Aorta (tissue), 5 donors: ENCODE data around the gene DOK6. TPM values are rescaled to one million over a fixed set of nuclear protein-coding genes. Genes with fewer than 3 reads are reported as not detected.

ENCODE experiments used
- ATAC-seq: fragments of 200-7000 bp; cut with Tn5 transposase; one replicate; pipeline ENCODE4 v1.9.1; 2022; ENCODE audit warnings: moderate library complexity; ENCODE audit not compliant: low FRiP score
- DNase-seq, 2 donors: peaks; one replicate each; pipeline ENCODE4 v3.0.0-alpha.2; 2020
- H3K27ac ChIP-seq, 2 donors: one replicate each; pipeline ENCODE4 v1.5.1; 2013; ENCODE audit warnings: low read length in 2 of 2, mild to moderate bottlenecking in 2 of 2, moderate library complexity in 2 of 2, control low read depth in 1 of 2, inconsistent platforms in 1 of 2, low read depth in 1 of 2
- H3K27me3 ChIP-seq, 2 donors: one replicate each; pipeline ENCODE4 v1.6.1; 2013; ENCODE audit warnings: control low read depth in 1 of 2, low read length in 1 of 2, mild to moderate bottlenecking in 1 of 2, moderate library complexity in 1 of 2; ENCODE audit not compliant: insufficient read depth in 2 of 2, control insufficient read depth in 1 of 2
- H3K36me3 ChIP-seq, 2 donors: one replicate each; pipeline ENCODE4 v1.6.1; 2013; ENCODE audit warnings: control low read depth in 1 of 2, low read length in 1 of 2, mild to moderate bottlenecking in 1 of 2; ENCODE audit not compliant: insufficient read depth in 2 of 2, control insufficient read depth in 1 of 2
- H3K4me1 ChIP-seq, 2 donors: one replicate each; pipeline ENCODE4 v1.6.1; 2013; ENCODE audit warnings: low read length in 2 of 2, control low read depth in 1 of 2, mild to moderate bottlenecking in 1 of 2, moderate library complexity in 1 of 2; ENCODE audit not compliant: insufficient read depth in 2 of 2, control insufficient read depth in 1 of 2
- H3K4me3 ChIP-seq, 2 donors: one replicate each; pipeline ENCODE4 v1.5.1; 2013; ENCODE audit warnings: low read length in 2 of 2, control low read depth in 1 of 2, mild to moderate bottlenecking in 1 of 2
- H3K9me3 ChIP-seq: one replicate; pipeline ENCODE4 v1.6.1; 2013; ENCODE audit warnings: mild to moderate bottlenecking, low read length; ENCODE audit not compliant: control insufficient read depth
- WGBS, 2 donors: extraction: QIAGEN DNeasy Blood & Tissue Kit; methylation state at CpG; one replicate each; pipeline ENCODE4 v1.1.7; 2013; 5-methylcytosine and 5-hydroxymethylcytosine counted together
- intact Hi-C, 2 donors: fragments of 100-400 bp; cut with DNase I; formaldehyde crosslinking; loops; one replicate each; pipeline versions ENCODE4 v1.14.2 to v1.15.0; 2022
- polyA plus RNA-seq, 2 donors: library from polyadenylated mRNA; stranded (reverse); fragments of 200-250 nt; gene quantifications; one replicate each; pipeline ENCODE4 v1.2.3, GENCODE V29; 2013
- total RNA-seq, 2 donors: library from RNA; stranded (reverse); fragmentation: NEBNext Ultra II Directional; extraction: Animal tissue kit (Norgen Biotek cat#: 25700); gene quantifications; one replicate each; pipeline ENCODE4 v1.2.1, GENCODE V29; 2021
- donor health status: healthy with polysubstance abuse.
- donor health status: Bipolar disorder and iron deficiency.
- donor health status: DM: no; HTN: no; CAD: no.
- donor health status: DM: no; HTN: no; CAD: no.
- donor health status: DM: yes; HTN: yes; CAD: no.

The DOK6 gene
- total and polyA plus RNA-seq, 4 donors: 1.2 to 6.3 (median 3.9) TPM

DNA sequence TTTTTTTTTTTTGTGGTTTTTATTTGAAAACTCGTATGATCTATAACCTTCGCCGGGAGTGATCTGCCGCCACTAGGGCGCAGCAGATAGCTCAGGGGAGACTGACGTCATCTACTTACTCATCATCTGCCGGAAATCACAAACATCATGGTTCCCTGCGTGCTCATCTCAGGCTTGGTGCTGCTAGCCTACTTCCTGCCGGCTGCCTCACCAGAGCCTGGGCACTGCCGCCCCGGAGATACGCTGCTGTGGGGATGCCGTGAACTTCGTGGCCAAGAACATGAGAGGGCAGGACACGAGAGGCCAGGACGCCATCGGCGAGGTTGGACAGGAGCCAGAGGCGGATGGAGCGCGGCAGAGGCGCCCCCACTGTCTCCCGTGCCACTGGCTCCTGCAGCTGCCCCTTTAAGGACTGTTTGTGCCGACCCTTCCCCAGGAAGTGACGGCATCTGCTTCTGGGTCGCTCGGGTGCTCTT, 68.8 kb downstream of the DOK6 start:
- intact Hi-C loops: no loop called here
- WGBS, 2 donors: 86 to 89% methylated on average over 27 of the region's 27 CpGs
- no peak for ATAC-seq
- no peaks in the 10 kb centered on the region for H3K9me3 ChIP-seq
- no peaks in the 10 kb centered on the region for H3K36me3 ChIP-seq
- DNase-seq: peak in 1 of 2 donors; percentile 71
- no peaks in the 10 kb centered on the region for H3K4me1 ChIP-seq
- no peak overlapping the region for H3K4me3 ChIP-seq
- no peak overlapping the region for H3K27ac ChIP-seq
- H3K27me3 ChIP-seq: no peaks in the 10 kb centered on the region

DNA sequence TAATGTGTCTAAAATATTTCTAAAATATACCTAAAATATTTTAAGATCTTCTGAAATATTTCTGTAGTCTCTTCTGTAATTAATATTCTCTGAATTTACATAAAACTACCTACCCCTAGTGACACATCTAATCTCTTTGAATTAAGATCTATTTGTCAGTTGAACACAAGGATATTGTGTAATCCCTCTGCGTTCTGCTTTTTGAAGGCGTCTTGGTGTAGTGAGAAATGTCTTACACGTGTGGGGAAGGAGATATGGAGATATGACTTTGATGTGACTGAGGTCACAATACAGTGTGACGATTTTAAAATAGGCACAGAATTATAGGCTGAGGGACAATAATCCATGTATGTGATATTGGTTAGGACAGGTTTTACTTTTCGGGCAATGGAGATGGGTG, 79.8 kb downstream of the DOK6 start:
- Histone ChIP-seq H3K27ac (no peak overlapping the region), H3K4me1 (no peaks in the 10 kb centered on the region), H3K9me3 (no peaks in the 10 kb centered on the region), H3K4me3 (no peak overlapping the region), H3K36me3 (no peaks in the 10 kb centered on the region), H3K27me3 (no peaks in the 10 kb centered on the region)
- DNase-seq (no peak), ATAC-seq (no peak)
- intact Hi-C loops: no loop called here
- 75 to 89% methylated on average over 5 of the region's 5 CpGs for WGBS, 2 donors

GRCh38 chr18:69483574-69483973, 82.9 kb downstream of the DOK6 start:
- Histone ChIP-seq H3K27ac (no peak overlapping the region), H3K4me1 (no peaks in the 10 kb centered on the region), H3K27me3 (no peaks in the 10 kb centered on the region), H3K36me3 (no peaks in the 10 kb centered on the region), H3K4me3 (no peak overlapping the region), H3K9me3 (peaks cover 8% of the 10 kb centered on the region)
- intact Hi-C loops: no loop called here
- ATAC-seq: no peak
- 69 to 93% methylated on average over 5 of the region's 5 CpGs for WGBS, 2 donors
- no peak for DNase-seq

DNA sequence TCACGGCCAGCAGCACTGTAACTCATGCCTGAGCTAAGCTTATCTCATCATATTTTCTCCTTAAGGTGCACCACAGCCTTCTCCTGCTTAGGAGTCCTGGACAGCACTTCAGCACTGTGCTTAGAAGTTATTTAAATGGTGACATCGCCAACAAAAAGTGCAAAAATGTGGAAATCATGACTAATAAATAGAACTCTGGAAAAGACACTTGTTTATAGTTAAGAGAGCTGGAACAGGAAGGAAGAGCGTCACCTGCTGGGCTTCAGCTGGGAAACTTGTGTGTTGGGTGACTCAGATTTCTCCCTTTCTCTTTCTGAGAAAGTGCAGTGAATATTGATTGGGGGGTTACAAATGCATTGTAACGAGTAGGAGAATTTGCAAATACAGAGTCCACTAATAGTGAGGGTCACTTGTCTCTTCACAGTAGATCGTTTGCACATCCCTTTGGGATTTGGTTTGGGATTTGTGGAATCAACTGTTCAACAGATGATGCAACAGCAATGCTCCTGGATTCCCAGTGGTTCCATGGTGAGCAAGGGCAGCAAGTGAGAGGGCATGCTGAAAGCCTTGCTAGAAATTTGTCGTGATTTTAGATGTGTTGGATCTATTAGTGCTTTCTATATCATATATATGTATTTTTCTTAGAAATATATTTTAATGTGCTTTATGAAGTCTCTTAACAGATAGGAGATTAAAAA, 84.2 kb downstream of the DOK6 start:
- Histone ChIP-seq H3K27ac (no peak overlapping the region), H3K27me3 (no peaks in the 10 kb centered on the region), H3K9me3 (peaks cover 8% of the 10 kb centered on the region), H3K36me3 (no peaks in the 10 kb centered on the region), H3K4me3 (no peak overlapping the region), H3K4me1 (no peaks in the 10 kb centered on the region)
- ATAC-seq: no peak
- intact Hi-C loops: no loop called here
- DNase-seq: no peak
- WGBS, 2 donors: 68 to 83% methylated on average over 6 of the region's 6 CpGs

DNA sequence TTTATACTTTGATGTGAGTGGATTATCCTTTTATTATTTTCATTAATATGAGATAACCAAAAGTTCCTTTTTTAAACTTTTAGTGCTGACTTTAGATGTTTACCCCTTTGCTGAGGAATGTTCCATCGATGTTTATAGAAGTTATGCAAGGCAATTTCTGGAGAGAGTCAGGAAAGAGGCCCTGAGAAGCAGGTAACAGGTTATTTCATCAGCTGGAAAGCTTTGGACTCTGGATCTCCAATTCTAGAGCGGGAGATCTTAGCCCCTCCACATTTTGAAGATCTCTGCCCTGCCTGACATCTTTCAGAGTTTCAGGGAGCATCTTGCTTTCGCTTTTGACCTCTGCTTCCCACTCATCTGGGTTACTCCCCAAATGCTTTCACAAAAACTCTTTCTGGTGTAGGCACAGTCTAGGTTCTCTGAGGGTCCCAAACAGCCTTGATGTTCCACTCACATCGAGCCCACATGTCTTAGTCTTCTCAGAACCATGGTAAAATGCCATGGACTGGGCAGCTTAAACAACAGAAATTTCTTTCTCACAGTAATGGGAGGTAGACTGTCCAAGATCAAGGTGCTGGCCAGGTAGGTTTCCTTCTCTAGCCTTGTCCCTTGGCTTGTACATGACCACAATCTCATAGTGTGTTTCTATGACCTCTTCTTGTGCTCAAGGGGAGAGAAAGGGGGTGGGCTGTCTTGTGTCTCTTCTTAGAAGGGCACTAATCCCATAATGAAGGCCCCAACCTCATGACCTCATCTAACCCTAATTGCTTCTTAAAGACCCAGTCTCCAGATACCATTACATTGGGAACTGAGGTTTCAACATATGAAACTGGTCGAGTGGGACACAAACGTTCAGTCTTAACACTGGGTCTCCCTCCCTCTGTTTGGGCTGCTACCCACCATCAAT, 87.1 kb downstream of the DOK6 start:
- intact Hi-C loops: no loop called here
- DNase-seq (no peak), ATAC-seq (no peak)
- H3K4me1 ChIP-seq: peaks cover 0 to 3% of the 10 kb centered on the region in 2 donors
- no peak overlapping the region for H3K27ac ChIP-seq
- no peak overlapping the region for H3K4me3 ChIP-seq
- no peaks in the 10 kb centered on the region for H3K36me3 ChIP-seq
- H3K9me3 ChIP-seq: peaks cover 8% of the 10 kb centered on the region
- WGBS, 2 donors: 78 to 89% methylated on average over 6 of the region's 6 CpGs
- no peaks in the 10 kb centered on the region for H3K27me3 ChIP-seq

GRCh38 chr18:69490072-69490471, 89.4 kb downstream of the DOK6 start:
- no peak for ATAC-seq
- WGBS, 2 donors: 3 to 10% methylated on average over 1 of the region's 1 CpG
- H3K4me3 ChIP-seq: no peak overlapping the region

GRCh38 chr18:69490813-69491212, 90.1 kb downstream of the DOK6 start:
- H3K9me3 ChIP-seq: peaks cover 8% of the 10 kb centered on the region
- no peak overlapping the region for H3K27ac ChIP-seq
- H3K4me1 ChIP-seq: peaks cover 0 to 3% of the 10 kb centered on the region in 2 donors
- WGBS, 2 donors: 8 to 10% methylated on average over 4 of the region's 4 CpGs
- no peaks in the 10 kb centered on the region for H3K27me3 ChIP-seq
- intact Hi-C loops: no loop called here
- H3K4me3 ChIP-seq: no peak overlapping the region
- no peaks in the 10 kb centered on the region for H3K36me3 ChIP-seq
- DNase-seq: no peak
- no peak for ATAC-seq

More at GRCh38 chr18:69490072-69490471, 89.4 kb downstream of the DOK6 start:
- Histone ChIP-seq H3K27ac (no peak overlapping the region), H3K27me3 (no peaks in the 10 kb centered on the region), H3K4me1 (peaks cover 0 to 3% of the 10 kb centered on the region in 2 donors), H3K36me3 (no peaks in the 10 kb centered on the region), H3K9me3 (peaks cover 8% of the 10 kb centered on the region)
- intact Hi-C loops: no loop called here
- no peak for DNase-seq

DNA sequence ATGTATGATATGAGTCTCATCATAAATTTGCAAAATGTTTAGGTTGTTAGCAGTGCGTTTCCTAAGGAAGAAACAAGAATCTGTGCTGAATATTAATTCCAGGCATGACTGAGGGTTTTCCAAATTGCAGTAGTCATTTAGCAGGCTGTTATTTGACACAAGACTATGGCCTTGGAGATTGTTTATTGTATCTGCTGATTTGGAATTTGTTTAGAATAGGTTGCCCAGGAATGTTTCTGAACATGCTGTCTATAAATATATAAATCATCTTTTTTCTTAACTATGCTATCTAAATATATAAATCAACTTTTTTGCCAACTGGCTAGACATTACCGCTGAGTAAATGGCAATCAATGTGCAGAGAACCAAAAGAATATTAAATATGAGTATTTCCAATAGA, 90.9 kb downstream of the DOK6 start:
- Histone ChIP-seq H3K4me3 (no peak overlapping the region), H3K36me3 (no peaks in the 10 kb centered on the region), H3K4me1 (peaks cover 0 to 3% of the 10 kb centered on the region in 2 donors), H3K27ac (no peak overlapping the region), H3K9me3 (peaks cover 8% of the 10 kb centered on the region), H3K27me3 (no peaks in the 10 kb centered on the region)
- intact Hi-C loops: no loop called here
- WGBS, 2 donors: 68 to 88% methylated on average over 2 of the region's 2 CpGs
- no peak for DNase-seq
- no peak for ATAC-seq
